Loucy (cell line): ENCODE data around the gene ERMAP.

Experiments used
- EZH2phosphoT487 ChIP-seq: fragments of 200-600 bp; IDR thresholded peaks from 2 replicates; pipeline ENCODE4 v1.6.1; 2018; ENCODE audit warnings: antibody characterized with exemption, mild to moderate bottlenecking, moderate library complexity, borderline replicate concordance
- TF ChIP-seq, protein P1 (sequence below): fragments of 200-600 bp; sonication (generic); conservative IDR thresholded peaks from 2 replicates; pipeline ENCODE4 v1.5.1; 2014; ENCODE audit warnings: mild to moderate bottlenecking, antibody characterized with exemption, low read length

DNA sequence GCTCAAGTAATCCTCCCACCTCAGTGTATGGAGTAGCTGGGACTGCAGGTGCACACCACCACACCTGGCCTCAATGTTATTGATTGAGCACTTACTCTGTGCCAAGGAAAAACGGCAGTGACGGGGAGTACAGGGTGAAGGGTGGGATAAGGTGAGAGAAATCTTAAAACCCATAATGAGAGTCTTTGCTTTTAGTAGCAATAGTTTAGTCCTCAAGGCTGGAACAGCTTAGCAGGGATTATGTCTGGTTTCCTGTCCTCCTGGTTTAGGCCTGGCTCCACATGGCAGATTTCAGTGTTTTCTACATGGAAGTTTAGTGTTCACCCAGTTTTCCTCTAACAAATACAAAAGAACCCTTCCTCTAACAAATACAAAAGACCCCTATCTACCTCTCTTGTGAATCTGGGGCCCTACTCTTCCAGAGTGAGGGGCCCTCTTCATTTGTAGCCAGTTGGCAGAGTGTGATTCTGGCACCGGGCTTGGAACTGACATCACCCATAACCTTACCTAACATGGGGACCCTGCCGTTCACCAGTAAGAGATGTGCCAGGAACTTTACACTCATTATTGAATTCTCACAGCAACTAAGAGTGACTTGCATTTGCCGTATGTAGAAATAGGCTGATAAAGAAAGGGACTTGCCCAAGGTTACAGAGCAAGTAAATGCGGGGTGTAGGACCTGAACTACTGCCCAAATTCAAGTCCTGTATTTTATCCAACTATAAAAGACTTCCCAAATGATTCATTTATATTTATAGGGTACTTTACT lies 36.4 kb downstream of the ERMAP start:
- TF ChIP-seq, protein P1, sequence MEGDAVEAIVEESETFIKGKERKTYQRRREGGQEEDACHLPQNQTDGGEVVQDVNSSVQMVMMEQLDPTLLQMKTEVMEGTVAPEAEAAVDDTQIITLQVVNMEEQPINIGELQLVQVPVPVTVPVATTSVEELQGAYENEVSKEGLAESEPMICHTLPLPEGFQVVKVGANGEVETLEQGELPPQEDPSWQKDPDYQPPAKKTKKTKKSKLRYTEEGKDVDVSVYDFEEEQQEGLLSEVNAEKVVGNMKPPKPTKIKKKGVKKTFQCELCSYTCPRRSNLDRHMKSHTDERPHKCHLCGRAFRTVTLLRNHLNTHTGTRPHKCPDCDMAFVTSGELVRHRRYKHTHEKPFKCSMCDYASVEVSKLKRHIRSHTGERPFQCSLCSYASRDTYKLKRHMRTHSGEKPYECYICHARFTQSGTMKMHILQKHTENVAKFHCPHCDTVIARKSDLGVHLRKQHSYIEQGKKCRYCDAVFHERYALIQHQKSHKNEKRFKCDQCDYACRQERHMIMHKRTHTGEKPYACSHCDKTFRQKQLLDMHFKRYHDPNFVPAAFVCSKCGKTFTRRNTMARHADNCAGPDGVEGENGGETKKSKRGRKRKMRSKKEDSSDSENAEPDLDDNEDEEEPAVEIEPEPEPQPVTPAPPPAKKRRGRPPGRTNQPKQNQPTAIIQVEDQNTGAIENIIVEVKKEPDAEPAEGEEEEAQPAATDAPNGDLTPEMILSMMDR = no peak
- no peak for TF ChIP-seq EZH2phosphoT487
